Measurements from ENCODE around the gene C15orf62. TPM values are rescaled to one million over a fixed set of nuclear protein-coding genes. Genes with fewer than 3 reads are reported as not detected.

C15orf62 gene
- total and polyA plus RNA-seq, 7 donors: 0.28 to 1.1 (median 0.69) TPM; not detected in 3

- peaks cover 0 to 35% (median 25%) of the 10 kb centered on the region in 4 donors for H3K4me1 ChIP-seq
- WGBS, 2 donors: 0 to 1% methylated on average over 22 of the region's 22 CpGs
- H3K27me3 ChIP-seq: no peaks in the 10 kb centered on the region
- H3K4me3 ChIP-seq: peak overlapping the region; percentile 69 to 95 (median 85)
- no peak for DNase-seq
- TF ChIP-seq POLR2AphosphoS5 (IDR thresholded peaks at IDR 0.05) (no peak), POLR2A (IDR thresholded peaks at IDR 0.05) (no peak)
- TF ChIP-seq, protein P1, sequence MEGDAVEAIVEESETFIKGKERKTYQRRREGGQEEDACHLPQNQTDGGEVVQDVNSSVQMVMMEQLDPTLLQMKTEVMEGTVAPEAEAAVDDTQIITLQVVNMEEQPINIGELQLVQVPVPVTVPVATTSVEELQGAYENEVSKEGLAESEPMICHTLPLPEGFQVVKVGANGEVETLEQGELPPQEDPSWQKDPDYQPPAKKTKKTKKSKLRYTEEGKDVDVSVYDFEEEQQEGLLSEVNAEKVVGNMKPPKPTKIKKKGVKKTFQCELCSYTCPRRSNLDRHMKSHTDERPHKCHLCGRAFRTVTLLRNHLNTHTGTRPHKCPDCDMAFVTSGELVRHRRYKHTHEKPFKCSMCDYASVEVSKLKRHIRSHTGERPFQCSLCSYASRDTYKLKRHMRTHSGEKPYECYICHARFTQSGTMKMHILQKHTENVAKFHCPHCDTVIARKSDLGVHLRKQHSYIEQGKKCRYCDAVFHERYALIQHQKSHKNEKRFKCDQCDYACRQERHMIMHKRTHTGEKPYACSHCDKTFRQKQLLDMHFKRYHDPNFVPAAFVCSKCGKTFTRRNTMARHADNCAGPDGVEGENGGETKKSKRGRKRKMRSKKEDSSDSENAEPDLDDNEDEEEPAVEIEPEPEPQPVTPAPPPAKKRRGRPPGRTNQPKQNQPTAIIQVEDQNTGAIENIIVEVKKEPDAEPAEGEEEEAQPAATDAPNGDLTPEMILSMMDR (IDR thresholded peaks at IDR 0.05): no peak
- H3K27ac ChIP-seq: peak overlapping the region; percentile 76 to 84 (median 80)
- peaks cover 4 to 33% (median 16%) of the 10 kb centered on the region in 4 donors for H3K36me3 ChIP-seq
- H3K9me3 ChIP-seq: no peaks in the 10 kb centered on the region
- intact Hi-C loops (cut with DNase I): loop anchor here (2.0 to 10.0 kb wide), 4 partner anchors 52 to 190 kb away; partner anchors contain the start of genes CCDC32, DNAJC17, RAD51 and RPUSD2
Observed at GRCh38 chr15:40754574-40754882, 15.3 kb upstream of the C15orf62 start.

GRCh38 chr15:40754883-40755811 is 14.6 kb upstream of the C15orf62 start, which contains the start of gene RMDN3:
Gene RMDN3, minus strand, starts transcription at chr15:40755254. Its CDS starts 471 bp downstream, at chr15:40754783.
- DNase-seq: peak; percentile 96
- TF ChIP-seq EP300 (IDR thresholded peaks at IDR 0.05) (no peak), POLR2AphosphoS5 (IDR thresholded peaks at IDR 0.05) (peak; percentile 48 to 85 (median 81)), POLR2A (IDR thresholded peaks at IDR 0.05) (no peak)
- TF ChIP-seq, protein P1 (IDR thresholded peaks at IDR 0.05): no peak
- H3K27me3 ChIP-seq: no peaks in the 10 kb centered on the region
- intact Hi-C loops (cut with DNase I): loop anchor here (2.0 to 10.0 kb wide), 4 partner anchors 52 to 190 kb away; partner anchors contain the start of genes CCDC32, DNAJC17, RAD51 and RPUSD2
- peak within 1 kb of the TSS; percentile 69 to 95 (median 85) for H3K4me3 ChIP-seq
- H3K9me3 ChIP-seq: no peaks in the 10 kb centered on the region
- 1% methylated on average over 66 of the region's 66 CpGs for WGBS, 2 donors
- peaks cover 0 to 35% (median 25%) of the 10 kb centered on the region in 4 donors for H3K4me1 ChIP-seq
- peaks cover 4 to 27% (median 16%) of the 10 kb centered on the region in 4 donors for H3K36me3 ChIP-seq
- peak within 1 kb of the TSS; percentile 76 to 84 (median 80) for H3K27ac ChIP-seq

- intact Hi-C loops (cut with DNase I): loop anchor here (2.0 to 10.0 kb wide), 4 partner anchors 51 to 191 kb away; partner anchors contain the start of genes CCDC32, DNAJC17, RAD51 and RPUSD2
- H3K4me1 ChIP-seq: peaks cover 0 to 35% (median 25%) of the 10 kb centered on the region in 4 donors
- TF ChIP-seq EP300 (IDR thresholded peaks at IDR 0.05) (no peak), POLR2A (IDR thresholded peaks at IDR 0.05) (no peak), POLR2AphosphoS5 (IDR thresholded peaks at IDR 0.05) (no peak)
- TF ChIP-seq, protein P1 (IDR thresholded peaks at IDR 0.05): no peak
- WGBS, 2 donors: 48 to 68% methylated on average over 10 of the region's 10 CpGs
- DNase-seq: no peak
- no peaks in the 10 kb centered on the region for H3K9me3 ChIP-seq
- H3K27me3 ChIP-seq: no peaks in the 10 kb centered on the region
- peak overlapping the region; percentile 69 to 95 (median 85) for H3K4me3 ChIP-seq
- peak overlapping the region; percentile 76 to 84 (median 80) for H3K27ac ChIP-seq
- H3K36me3 ChIP-seq: peaks cover 2 to 20% (median 12%) of the 10 kb centered on the region in 4 donors
Observed at GRCh38 chr15:40755812-40756208, 14.0 kb upstream of the C15orf62 start.

- intact Hi-C loops (cut with DNase I): loop anchor here (10.0 kb wide), 2 partner anchors 138 to 192 kb away; partner anchors contain the start of genes CCDC32, RPUSD2 and VPS18
- Histone ChIP-seq H3K27me3 (no peaks in the 10 kb centered on the region), H3K9me3 (no peaks in the 10 kb centered on the region), H3K4me3 (no peak overlapping the region), H3K36me3 (peaks cover 0 to 9% (median under 1%) of the 10 kb centered on the region in 4 donors), H3K27ac (no peak overlapping the region), H3K4me1 (peaks cover 0 to 33% (median 25%) of the 10 kb centered on the region in 4 donors)
- DNase-seq: no peak
- 12 to 32% methylated on average over 6 of the region's 6 CpGs for WGBS, 2 donors
- TF ChIP-seq EP300 (IDR thresholded peaks at IDR 0.05): no peak
- no peak for TF ChIP-seq POLR2AphosphoS5 (IDR thresholded peaks at IDR 0.05)
- TF ChIP-seq POLR2A (IDR thresholded peaks at IDR 0.05): no peak
- TF ChIP-seq, protein P1 (IDR thresholded peaks at IDR 0.05): no peak
Observed at GRCh38 chr15:40756938-40757337, 12.8 kb upstream of the C15orf62 start.
